HTERT RPE-1 (cell line): Measurements from ENCODE around the gene WFDC13.
"Not testable (repeated sequence)": the region's sequence is repeated elsewhere in the genome, so short reads cannot be mapped to it uniquely, and the experiment has no call there.

Source experiments
- in situ Hi-C: fragments of 300-500 bp; cut with MboI; formaldehyde crosslinking; loops from 4 replicates; pipeline ENCODE4 v1.14.3; 2020; ENCODE audit warnings: low sequenced_read_pairs

Gene WFDC13

GRCh38 chr20:45701873-45702272 lies at the start of gene WFDC13:
WFDC13 (plus strand) TSS chr20:45702038; CDS start chr20:45702124, 86 bp downstream.
- in situ Hi-C loops = no loop called here

GRCh38 chr20:45657038-45657437 lies 44.8 kb upstream of the WFDC13 start:
- in situ Hi-C loops = not testable (repeated sequence)

- in situ Hi-C loops = no loop called here
Observed at GRCh38 chr20:45670139-45670538, 31.7 kb upstream of the WFDC13 start, which contains the start of gene WFDC11. WFDC11 (minus strand) TSS chr20:45670239; CDS start chr20:45650600, 19,639 bp downstream.

GRCh38 chr20:45672765-45673164 lies 29.1 kb upstream of the WFDC13 start:
- in situ Hi-C loops = no loop called here

- in situ Hi-C loops = no loop called here
Observed at GRCh38 chr20:45679650-45680049, 22.2 kb upstream of the WFDC13 start.

GRCh38 chr20:45685896-45686295 lies 15.9 kb upstream of the WFDC13 start:
- in situ Hi-C loops = no loop called here

- in situ Hi-C loops = not testable (repeated sequence)
Observed at GRCh38 chr20:45693346-45693745, 8.5 kb upstream of the WFDC13 start.

- in situ Hi-C loops = no loop called here
Observed at GRCh38 chr20:45695496-45695895, 6.3 kb upstream of the WFDC13 start.

- in situ Hi-C loops = no loop called here
Observed at GRCh38 chr20:45701104-45701503, 734 bp upstream of the WFDC13 start.

GRCh38 chr20:45704969-45705637 lies 3.3 kb downstream of the WFDC13 start, which contains the start of gene WFDC10B:
WFDC10B (minus strand) TSS chr20:45705019; CDS start chr20:45685992, 19,027 bp downstream.
- in situ Hi-C loops = no loop called here

- in situ Hi-C loops = not testable (repeated sequence)
Observed at GRCh38 chr20:45716141-45716688, 14.4 kb downstream of the WFDC13 start.

- in situ Hi-C loops = no loop called here
Observed at GRCh38 chr20:45722047-45722446, 20.2 kb downstream of the WFDC13 start, which contains the start of gene SPINT4. SPINT4 (plus strand) TSS chr20:45722347; CDS start chr20:45722368, 21 bp downstream.

- in situ Hi-C loops = no loop called here
Observed at GRCh38 chr20:45725134-45725533, 23.3 kb downstream of the WFDC13 start.

- in situ Hi-C loops = no loop called here
Observed at GRCh38 chr20:45727044-45727443, 25.2 kb downstream of the WFDC13 start.

- in situ Hi-C loops = no loop called here
Observed at GRCh38 chr20:45732199-45732598, 30.4 kb downstream of the WFDC13 start.

GRCh38 chr20:45735552-45735951 lies 33.7 kb downstream of the WFDC13 start:
- in situ Hi-C loops = no loop called here

GRCh38 chr20:45735988-45736387 lies 34.1 kb downstream of the WFDC13 start:
- in situ Hi-C loops = no loop called here

- in situ Hi-C loops = no loop called here
Observed at GRCh38 chr20:45742596-45742995, 40.8 kb downstream of the WFDC13 start.

GRCh38 chr20:45745015-45745414 lies 43.2 kb downstream of the WFDC13 start:
- in situ Hi-C loops = no loop called here

GRCh38 chr20:45751721-45752120 lies 49.9 kb downstream of the WFDC13 start:
- in situ Hi-C loops = no loop called here

- in situ Hi-C loops = no loop called here
Observed at GRCh38 chr20:45752746-45753145, 50.9 kb downstream of the WFDC13 start.

- in situ Hi-C loops = no loop called here
Observed at GRCh38 chr20:45758096-45758495, 56.3 kb downstream of the WFDC13 start.
